GM19099 (cell line): ENCODE results near the gene ASGR2.
A peak's percentile ranks its signal among the peaks of the same experiment; 100 is the strongest.

Source experiments
- POLR2A ChIP-seq: IDR thresholded peaks from 3 replicates; pipeline ENCODE4 v1.6.1; 2011; ENCODE audit warnings: low read depth; ENCODE audit not compliant: insufficient read length; ENCODE audit errors: extremely low read depth

The ASGR2 gene

GRCh38 chr17:7114241-7114874 lies at the start of gene ASGR2:
ASGR2 (minus strand) TSS chr17:7114822; CDS start chr17:7114240, 582 bp downstream.
- no peak for TF ChIP-seq POLR2A

- no peak for TF ChIP-seq POLR2A
These were observed 41.8 kb upstream of the ASGR2 start for GRCh38 chr17:7156342-7156940.

- no peak for TF ChIP-seq POLR2A
These were observed 33.1 kb upstream of the ASGR2 start for GRCh38 chr17:7147772-7148171.

GRCh38 chr17:7146115-7146514 lies 31.5 kb upstream of the ASGR2 start:
- TF ChIP-seq POLR2A = no peak

- no peak for TF ChIP-seq POLR2A
These were observed 29.6 kb upstream of the ASGR2 start for GRCh38 chr17:7144213-7144612.

GRCh38 chr17:7141824-7142223 lies 27.2 kb upstream of the ASGR2 start:
- TF ChIP-seq POLR2A = no peak

- no peak for TF ChIP-seq POLR2A
These were observed 24.8 kb upstream of the ASGR2 start for GRCh38 chr17:7139400-7139799.

- no peak for TF ChIP-seq POLR2A
These were observed 24.3 kb upstream of the ASGR2 start for GRCh38 chr17:7138800-7139381.

- TF ChIP-seq POLR2A = no peak
These were observed 22.7 kb upstream of the ASGR2 start for GRCh38 chr17:7137171-7137943.

- TF ChIP-seq POLR2A = no peak
These were observed 21.8 kb upstream of the ASGR2 start for GRCh38 chr17:7136266-7136877.

- no peak for TF ChIP-seq POLR2A
These were observed 19.3 kb upstream of the ASGR2 start for GRCh38 chr17:7133916-7134315.

- TF ChIP-seq POLR2A = no peak
These were observed 18.8 kb upstream of the ASGR2 start for GRCh38 chr17:7133424-7133823.

- TF ChIP-seq POLR2A = peak; percentile 44
These were observed 18.0 kb upstream of the ASGR2 start for GRCh38 chr17:7132511-7133094.

- TF ChIP-seq POLR2A = no peak
These were observed 16.8 kb upstream of the ASGR2 start for GRCh38 chr17:7131423-7131791.
